Peyer's patch (tissue), 4 donors: Measurements from ENCODE around the gene DNM3.

Experiments
- POLR2A ChIP-seq, 2 donors: fragments of 450-650 bp; IDR thresholded peaks; one replicate each; pipeline ENCODE4 v1.5.1; 2017; ENCODE audit warnings: antibody characterized with exemption in 2 of 2, mild to moderate bottlenecking in 2 of 2, moderate library complexity in 2 of 2
- TF ChIP-seq, protein P1 (sequence below), 6 experiments: fragments of 450-650 bp in 4 of 6; fragments of 200-600 bp in 2 of 6; sonication (generic) in 1 of 6; IDR thresholded peaks; one replicate each; pipeline ENCODE4 v1.5.1; 2017 to 2019; ENCODE audit warnings: antibody characterized with exemption in 6 of 6, mild to moderate bottlenecking in 3 of 6, moderate library complexity in 1 of 6

- TF ChIP-seq POLR2A (IDR thresholded peaks at IDR 0.05), result no peak
- TF ChIP-seq, protein P1, sequence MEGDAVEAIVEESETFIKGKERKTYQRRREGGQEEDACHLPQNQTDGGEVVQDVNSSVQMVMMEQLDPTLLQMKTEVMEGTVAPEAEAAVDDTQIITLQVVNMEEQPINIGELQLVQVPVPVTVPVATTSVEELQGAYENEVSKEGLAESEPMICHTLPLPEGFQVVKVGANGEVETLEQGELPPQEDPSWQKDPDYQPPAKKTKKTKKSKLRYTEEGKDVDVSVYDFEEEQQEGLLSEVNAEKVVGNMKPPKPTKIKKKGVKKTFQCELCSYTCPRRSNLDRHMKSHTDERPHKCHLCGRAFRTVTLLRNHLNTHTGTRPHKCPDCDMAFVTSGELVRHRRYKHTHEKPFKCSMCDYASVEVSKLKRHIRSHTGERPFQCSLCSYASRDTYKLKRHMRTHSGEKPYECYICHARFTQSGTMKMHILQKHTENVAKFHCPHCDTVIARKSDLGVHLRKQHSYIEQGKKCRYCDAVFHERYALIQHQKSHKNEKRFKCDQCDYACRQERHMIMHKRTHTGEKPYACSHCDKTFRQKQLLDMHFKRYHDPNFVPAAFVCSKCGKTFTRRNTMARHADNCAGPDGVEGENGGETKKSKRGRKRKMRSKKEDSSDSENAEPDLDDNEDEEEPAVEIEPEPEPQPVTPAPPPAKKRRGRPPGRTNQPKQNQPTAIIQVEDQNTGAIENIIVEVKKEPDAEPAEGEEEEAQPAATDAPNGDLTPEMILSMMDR (IDR thresholded peaks at IDR 0.05), result no peak
These were observed 76.0 kb downstream of the DNM3 start for GRCh38 chr1:171917331-171917730.
